ENCODE measurements around the gene SELENOW. TPM values are rescaled to one million over a fixed set of nuclear protein-coding genes. Genes with fewer than 3 reads are reported as not detected.

The SELENOW gene
- total and polyA plus RNA-seq, 7 donors = 329 to 3,138 (median 1,579) TPM

GRCh38 chr19:47819858-47820257 is 41.4 kb downstream of the SELENOW start:
- Histone ChIP-seq H3K4me1 (no peaks in the 10 kb centered on the region), H3K9me3 (no peaks in the 10 kb centered on the region), H3K36me3 (no peaks in the 10 kb centered on the region), H3K27ac (no peak overlapping the region), H3K27me3 (peaks cover 0 to 44% (median 0%) of the 10 kb centered on the region in 3 donors), H3K4me3 (no peak overlapping the region)
- no peak for DNase-seq
- TF ChIP-seq CTCF (IDR thresholded peaks at IDR 0.05) (no peak), POLR2AphosphoS5 (IDR thresholded peaks at IDR 0.05) (no peak), POLR2A (IDR thresholded peaks at IDR 0.05) (no peak), EP300 (IDR thresholded peaks at IDR 0.05) (no peak)
- intact Hi-C loops (cut with DNase I) = no loop called here
- 4 to 9% methylated on average over 10 of the region's 10 CpGs for WGBS, 2 donors

GRCh38 chr19:47820410-47820809 is 41.9 kb downstream of the SELENOW start:
- H3K4me3 ChIP-seq = no peak overlapping the region
- WGBS, 2 donors = 54 to 72% methylated on average over 2 of the region's 2 CpGs
- intact Hi-C loops (cut with DNase I) = no loop called here

GRCh38 chr19:47821460-47822020 is 43.0 kb downstream of the SELENOW start, which contains the start of gene CRX:
Gene CRX, plus strand, starts transcription at chr19:47821937. Its CDS starts 12,507 bp downstream, at chr19:47834444.
- H3K36me3 ChIP-seq = no peaks in the 10 kb centered on the region
- WGBS, 2 donors = 36 to 47% methylated on average over 15 of the region's 15 CpGs
- H3K27ac ChIP-seq = no peak within 1 kb of the TSS
- H3K9me3 ChIP-seq = no peaks in the 10 kb centered on the region
- H3K4me1 ChIP-seq = no peaks in the 10 kb centered on the region
- intact Hi-C loops (cut with DNase I) = no loop called here
- DNase-seq = no peak
- TF ChIP-seq POLR2AphosphoS5 (IDR thresholded peaks at IDR 0.05) (no peak), POLR2A (IDR thresholded peaks at IDR 0.05) (no peak), EP300 (IDR thresholded peaks at IDR 0.05) (no peak), CTCF (IDR thresholded peaks at IDR 0.05) (no peak)
- peaks cover 0 to 44% (median 0%) of the 10 kb centered on the region in 3 donors for H3K27me3 ChIP-seq
- no peak within 1 kb of the TSS for H3K4me3 ChIP-seq

More at GRCh38 chr19:47820410-47820809, 41.9 kb downstream of the SELENOW start:
- DNase-seq = no peak
- TF ChIP-seq POLR2A (IDR thresholded peaks at IDR 0.05) (no peak), EP300 (IDR thresholded peaks at IDR 0.05) (no peak), POLR2AphosphoS5 (IDR thresholded peaks at IDR 0.05) (no peak), CTCF (IDR thresholded peaks at IDR 0.05) (no peak)
- H3K9me3 ChIP-seq = no peaks in the 10 kb centered on the region
- no peaks in the 10 kb centered on the region for H3K4me1 ChIP-seq
- H3K27ac ChIP-seq = no peak overlapping the region
- H3K27me3 ChIP-seq = peaks cover 0 to 44% (median 0%) of the 10 kb centered on the region in 3 donors
- no peaks in the 10 kb centered on the region for H3K36me3 ChIP-seq

GRCh38 chr19:47824396-47824795 is 45.9 kb downstream of the SELENOW start:
- H3K4me1 ChIP-seq = no peaks in the 10 kb centered on the region
- no peak overlapping the region for H3K27ac ChIP-seq
- no peak for DNase-seq
- TF ChIP-seq EP300 (IDR thresholded peaks at IDR 0.05) (no peak), CTCF (IDR thresholded peaks at IDR 0.05) (no peak)
- intact Hi-C loops (cut with DNase I) = no loop called here
- H3K36me3 ChIP-seq = no peaks in the 10 kb centered on the region
- 78 to 83% methylated on average over 6 of the region's 6 CpGs for WGBS, 2 donors
- H3K9me3 ChIP-seq = peaks cover 0 to 3% (median 0%) of the 10 kb centered on the region in 4 donors
- H3K27me3 ChIP-seq = peaks cover 0 to 33% (median 0%) of the 10 kb centered on the region in 3 donors
- no peak overlapping the region for H3K4me3 ChIP-seq

- intact Hi-C loops (cut with DNase I) = no loop called here
- no peak overlapping the region for H3K4me3 ChIP-seq
- H3K4me1 ChIP-seq = no peaks in the 10 kb centered on the region
- H3K9me3 ChIP-seq = peaks cover 0 to 3% (median 0%) of the 10 kb centered on the region in 4 donors
- H3K27me3 ChIP-seq = peaks cover 0 to 12% (median 0%) of the 10 kb centered on the region in 3 donors
- no peak overlapping the region for H3K27ac ChIP-seq
- WGBS, 2 donors = 91% methylated on average over 6 of the region's 6 CpGs
- H3K36me3 ChIP-seq = no peaks in the 10 kb centered on the region
- TF ChIP-seq POLR2A (IDR thresholded peaks at IDR 0.05) (no peak), POLR2AphosphoS5 (IDR thresholded peaks at IDR 0.05) (no peak), EP300 (IDR thresholded peaks at IDR 0.05) (no peak), CTCF (IDR thresholded peaks at IDR 0.05) (no peak)
- DNase-seq = no peak
Measured at GRCh38 chr19:47826800-47827199, 48.3 kb downstream of the SELENOW start.
